PC-9 (cell line): ENCODE data around the gene TMEM225B.

Experiments
- EZH2 ChIP-seq: fragments of 200-600 bp; sonication (generic); IDR thresholded peaks from 2 replicates; pipeline ENCODE4 v1.8.0; 2017; ENCODE audit warnings: antibody characterized with exemption, low read depth
- TF ChIP-seq, protein P1 (sequence below): fragments of 200-600 bp; sonication (generic); conservative IDR thresholded peaks from 2 replicates; pipeline ENCODE4 v1.6.1; 2017; ENCODE audit warnings: mixed run types, antibody characterized with exemption, mild to moderate bottlenecking, moderate library complexity

DNA sequence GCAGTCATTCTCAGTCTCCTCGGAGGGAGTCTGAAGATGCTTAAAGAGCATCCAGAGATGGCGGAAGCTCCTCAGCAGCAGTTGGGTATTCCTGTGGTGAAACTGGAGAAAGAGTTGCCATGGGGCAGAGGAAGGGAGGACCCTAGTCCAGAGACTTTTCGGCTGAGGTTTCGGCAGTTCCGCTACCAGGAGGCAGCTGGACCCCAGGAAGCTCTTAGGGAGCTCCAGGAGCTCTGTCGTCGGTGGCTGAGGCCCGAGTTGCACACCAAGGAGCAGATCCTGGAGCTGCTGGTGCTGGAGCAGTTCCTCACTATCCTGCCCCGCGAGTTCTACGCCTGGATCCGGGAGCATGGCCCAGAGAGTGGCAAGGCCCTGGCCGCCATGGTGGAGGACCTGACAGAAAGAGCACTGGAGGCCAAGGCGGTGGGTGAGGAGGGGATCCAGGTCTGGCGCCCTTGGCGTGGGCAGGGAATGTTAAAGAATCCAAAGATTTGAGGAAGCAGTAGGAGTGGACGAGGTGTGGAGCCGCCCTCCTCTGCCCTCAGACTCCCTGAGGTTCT, 21.6 kb downstream of the TMEM225B start:
- TF ChIP-seq, protein P1, sequence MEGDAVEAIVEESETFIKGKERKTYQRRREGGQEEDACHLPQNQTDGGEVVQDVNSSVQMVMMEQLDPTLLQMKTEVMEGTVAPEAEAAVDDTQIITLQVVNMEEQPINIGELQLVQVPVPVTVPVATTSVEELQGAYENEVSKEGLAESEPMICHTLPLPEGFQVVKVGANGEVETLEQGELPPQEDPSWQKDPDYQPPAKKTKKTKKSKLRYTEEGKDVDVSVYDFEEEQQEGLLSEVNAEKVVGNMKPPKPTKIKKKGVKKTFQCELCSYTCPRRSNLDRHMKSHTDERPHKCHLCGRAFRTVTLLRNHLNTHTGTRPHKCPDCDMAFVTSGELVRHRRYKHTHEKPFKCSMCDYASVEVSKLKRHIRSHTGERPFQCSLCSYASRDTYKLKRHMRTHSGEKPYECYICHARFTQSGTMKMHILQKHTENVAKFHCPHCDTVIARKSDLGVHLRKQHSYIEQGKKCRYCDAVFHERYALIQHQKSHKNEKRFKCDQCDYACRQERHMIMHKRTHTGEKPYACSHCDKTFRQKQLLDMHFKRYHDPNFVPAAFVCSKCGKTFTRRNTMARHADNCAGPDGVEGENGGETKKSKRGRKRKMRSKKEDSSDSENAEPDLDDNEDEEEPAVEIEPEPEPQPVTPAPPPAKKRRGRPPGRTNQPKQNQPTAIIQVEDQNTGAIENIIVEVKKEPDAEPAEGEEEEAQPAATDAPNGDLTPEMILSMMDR, result no peak
- no peak for TF ChIP-seq EZH2
